Occipital lobe (tissue), 2 donors: ENCODE data around the gene MEAF6. TPM values are rescaled to one million over a fixed set of nuclear protein-coding genes. Genes with fewer than 3 reads are reported as not detected.
A peak's percentile ranks its signal among the peaks of the same experiment; 100 is the strongest.

Experiments
- DNase-seq: peaks from one replicate; lab custom pipeline; 2025; lab: John Stamatoyannopoulos, UW
- total RNA-seq: library from RNA; depleted of rRNA; stranded (reverse); fragments of >200 nt; gene quantifications from one replicate; pipeline ENCODE4 v1.2.3, GENCODE V29; 2014

The MEAF6 gene
- total RNA-seq, 1 donor from 2014 or later: 106 TPM

DNA sequence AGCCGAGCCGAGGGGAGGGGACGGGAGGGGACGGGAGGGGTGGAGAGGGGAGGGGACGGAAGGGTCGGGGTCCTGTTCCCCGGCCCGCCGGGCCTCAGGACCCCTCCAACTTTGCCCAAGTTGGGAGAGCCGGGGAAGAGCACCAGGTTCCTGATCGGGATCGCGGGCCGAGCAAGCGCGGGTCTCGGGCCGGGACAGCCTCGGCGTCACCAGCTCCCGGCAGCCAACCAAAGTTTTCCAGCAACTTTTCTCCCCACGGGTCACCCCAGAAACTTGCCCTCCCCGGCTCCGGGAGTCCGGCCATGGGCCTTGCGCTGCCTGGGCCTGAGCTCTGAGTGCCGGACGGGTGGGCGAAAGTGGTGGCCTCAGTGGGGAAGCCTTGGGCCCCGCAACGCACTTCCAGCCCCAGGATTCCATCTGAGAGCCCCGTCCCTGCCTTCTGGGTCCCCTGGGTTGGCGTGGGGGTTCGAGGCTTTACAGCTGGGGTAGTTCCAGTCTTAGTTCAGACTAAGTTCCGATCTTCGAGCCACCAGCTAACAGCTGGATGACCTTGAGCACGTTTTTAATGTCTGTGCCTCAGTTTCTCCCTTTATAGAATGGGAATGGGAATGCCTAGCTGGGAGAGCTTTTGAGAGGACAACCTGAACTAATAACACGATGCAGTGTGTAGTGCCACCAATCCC, 39.7 kb downstream of the MEAF6 start:
- DNase-seq: no peak

GRCh38 chr1:37474046-37474696, 40.4 kb downstream of the MEAF6 start, which contains the start of gene ZC3H12A:
Gene ZC3H12A (plus strand): TSS chr1:37474580. CDS start chr1:37475497, 917 bp downstream.
- peak; percentile 56 for DNase-seq

GRCh38 chr1:37473431-37474045, 41.0 kb downstream of the MEAF6 start:
- no peak for DNase-seq

- no peak for DNase-seq
These were observed 41.6 kb downstream of the MEAF6 start for GRCh38 chr1:37472994-37473393.

GRCh38 chr1:37472281-37472680, 42.3 kb downstream of the MEAF6 start:
- no peak for DNase-seq

GRCh38 chr1:37471345-37472231, 43.0 kb downstream of the MEAF6 start:
- peak; percentile 71 for DNase-seq

- DNase-seq: no peak
These were observed 45.2 kb downstream of the MEAF6 start for GRCh38 chr1:37469386-37469785.

- no peak for DNase-seq
These were observed 46.5 kb downstream of the MEAF6 start for GRCh38 chr1:37468037-37468436.

GRCh38 chr1:37465593-37466517, 48.7 kb downstream of the MEAF6 start:
- no peak for DNase-seq

- DNase-seq: no peak
These were observed 50.1 kb downstream of the MEAF6 start for GRCh38 chr1:37464443-37464842.

DNA sequence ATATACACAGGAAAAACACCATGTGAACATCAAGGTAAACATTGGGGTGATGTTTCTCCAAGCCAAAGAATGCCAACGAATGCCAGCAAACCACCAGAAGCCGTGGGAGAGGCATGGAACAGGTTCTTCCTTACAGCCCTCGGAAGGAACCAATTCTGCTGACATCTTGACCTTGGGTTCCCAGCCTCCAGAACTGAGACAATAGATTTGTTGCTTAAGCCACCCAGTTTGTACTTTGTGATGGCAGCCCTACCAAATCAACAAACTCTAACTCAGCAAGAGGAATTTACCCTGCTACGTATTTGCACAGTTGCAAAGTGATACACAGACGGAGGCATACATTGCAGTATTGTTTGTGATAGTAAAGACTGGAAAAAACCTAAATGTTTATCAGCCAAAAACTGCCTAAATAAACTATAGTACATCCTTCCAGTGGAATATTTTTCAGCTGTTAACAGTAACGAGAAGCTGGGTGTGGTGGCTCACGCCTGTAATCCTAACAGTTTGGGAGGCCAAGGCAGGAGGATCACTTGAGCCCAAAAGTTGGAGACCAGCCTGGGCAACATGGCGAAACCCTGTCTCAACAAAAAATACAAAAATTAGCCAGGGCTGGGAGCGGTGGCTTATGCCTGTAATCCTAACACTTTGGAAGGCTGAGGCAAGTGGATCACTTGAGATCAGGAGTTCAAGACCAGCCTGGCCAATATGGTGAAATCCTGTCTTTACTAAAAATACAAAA, 52.7 kb downstream of the MEAF6 start:
- DNase-seq: no peak

DNA sequence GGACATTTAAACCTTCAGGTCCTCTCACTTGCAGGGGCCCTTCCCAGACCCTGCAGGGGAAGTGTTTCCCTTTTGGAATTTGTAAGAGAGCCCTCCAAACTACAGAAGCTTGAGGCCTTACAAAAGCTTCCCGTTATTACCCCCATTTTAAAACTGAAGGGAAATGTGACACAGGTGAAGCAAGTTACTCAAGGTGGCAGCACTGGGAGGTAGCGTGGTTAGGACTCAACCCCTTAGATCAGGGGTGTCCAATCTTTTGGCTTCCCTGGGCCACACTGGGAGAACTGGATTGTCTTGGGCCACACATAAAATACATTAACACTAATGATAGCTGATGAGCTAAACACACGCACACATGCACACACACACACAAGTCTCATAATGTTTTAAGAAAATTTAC, 56.0 kb downstream of the MEAF6 start:
- DNase-seq: no peak

DNA sequence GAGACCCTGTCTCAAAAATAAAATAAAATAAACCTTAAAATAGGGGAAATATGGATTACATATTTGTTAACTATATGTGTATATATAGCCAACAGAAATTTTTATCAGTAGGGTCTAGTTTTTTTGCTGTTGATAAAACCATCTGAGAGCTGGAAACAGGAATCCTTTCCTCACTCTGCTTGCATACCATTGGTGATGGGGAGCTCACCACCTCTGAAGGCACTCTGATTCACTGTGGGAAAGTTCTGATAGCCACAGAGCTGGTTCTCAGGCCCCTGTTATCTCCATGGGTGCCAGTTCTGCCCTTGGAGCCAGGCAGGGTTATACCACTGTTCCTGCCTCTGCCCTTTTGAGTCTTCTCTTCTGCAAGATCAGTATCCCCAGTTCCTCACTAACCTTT, 58.0 kb downstream of the MEAF6 start:
- no peak for DNase-seq

GRCh38 chr1:37455516-37455915, 59.0 kb downstream of the MEAF6 start:
- no peak for DNase-seq

DNA sequence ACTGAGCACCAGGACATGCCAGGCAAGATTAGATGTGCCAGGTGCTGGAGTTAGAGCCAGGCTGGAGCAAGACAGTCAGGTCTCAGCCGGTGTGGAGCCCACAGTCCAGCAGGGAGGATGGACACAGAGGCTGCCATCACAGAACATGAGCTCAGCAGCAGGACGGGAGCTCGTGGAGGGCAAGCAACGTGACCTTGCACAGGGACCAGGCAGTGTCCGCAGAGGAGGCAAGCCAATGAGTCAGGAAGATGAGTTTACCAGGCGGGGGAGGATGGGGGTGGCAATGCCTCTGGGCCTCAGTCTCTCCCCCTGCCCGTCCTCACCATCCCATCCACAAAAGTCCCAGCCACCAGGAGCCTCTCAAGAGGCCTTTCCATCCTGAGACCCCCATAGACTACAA, 60.9 kb downstream of the MEAF6 start:
- no peak for DNase-seq

- no peak for DNase-seq
These were observed 62.1 kb downstream of the MEAF6 start for GRCh38 chr1:37452416-37452815.

DNA sequence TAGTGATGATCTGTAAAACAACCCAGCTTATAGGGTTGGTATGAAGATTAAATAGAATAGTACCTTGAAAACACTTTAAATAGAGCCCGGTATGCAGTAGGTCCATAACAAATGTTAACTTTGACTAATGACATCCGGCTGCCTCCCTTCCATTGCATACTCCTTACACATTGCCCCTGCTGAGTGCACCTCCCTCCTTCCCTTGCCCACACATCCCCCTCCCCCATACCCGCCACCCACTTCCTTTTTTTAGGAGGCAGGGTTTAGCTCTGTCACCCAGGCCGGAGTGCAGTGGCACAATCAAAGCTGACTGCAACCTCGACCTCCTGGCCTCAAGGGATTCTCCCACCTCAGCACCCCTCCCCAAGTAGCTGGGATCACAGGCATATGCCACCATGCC, 64.6 kb downstream of the MEAF6 start:
- DNase-seq: no peak

DNA sequence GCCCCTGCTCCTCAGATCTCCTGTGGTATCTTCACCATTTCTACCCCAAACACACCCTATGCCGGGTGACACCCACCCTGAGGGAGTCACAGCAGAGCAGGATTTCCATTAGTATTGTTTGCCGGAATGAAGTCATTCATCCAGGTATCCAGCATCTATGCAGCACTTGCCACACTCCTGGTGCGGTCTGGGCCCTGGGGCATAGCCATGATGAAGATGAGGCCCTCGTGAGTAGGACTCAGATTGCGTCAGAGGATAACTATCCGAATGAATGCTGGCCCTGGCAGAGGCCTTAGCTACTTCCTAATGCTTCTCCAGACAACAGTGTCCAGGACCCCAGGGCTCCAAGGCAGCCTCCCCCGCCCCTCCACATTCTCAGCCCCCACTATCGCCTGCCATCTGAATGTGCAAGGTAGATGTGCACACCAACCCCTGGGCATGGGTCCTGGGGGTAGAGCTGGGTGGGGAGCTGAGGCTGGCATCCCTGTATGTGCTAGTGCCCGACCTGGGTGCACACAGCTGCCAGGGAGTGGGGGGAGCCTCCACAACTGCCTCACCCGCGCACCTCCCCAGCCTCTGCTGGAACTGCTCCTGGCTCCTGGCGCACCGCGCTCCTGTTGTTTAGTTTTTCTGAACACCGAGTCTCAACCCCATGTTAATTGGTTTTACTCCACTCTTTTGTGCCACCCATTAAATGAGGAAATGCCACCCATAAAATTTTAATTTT, 65.7 kb downstream of the MEAF6 start:
- no peak for DNase-seq

- DNase-seq: no peak
These were observed 66.4 kb downstream of the MEAF6 start for GRCh38 chr1:37448185-37448584.
